ENCODE data around the gene PALB2.

PALB2 gene

DNA sequence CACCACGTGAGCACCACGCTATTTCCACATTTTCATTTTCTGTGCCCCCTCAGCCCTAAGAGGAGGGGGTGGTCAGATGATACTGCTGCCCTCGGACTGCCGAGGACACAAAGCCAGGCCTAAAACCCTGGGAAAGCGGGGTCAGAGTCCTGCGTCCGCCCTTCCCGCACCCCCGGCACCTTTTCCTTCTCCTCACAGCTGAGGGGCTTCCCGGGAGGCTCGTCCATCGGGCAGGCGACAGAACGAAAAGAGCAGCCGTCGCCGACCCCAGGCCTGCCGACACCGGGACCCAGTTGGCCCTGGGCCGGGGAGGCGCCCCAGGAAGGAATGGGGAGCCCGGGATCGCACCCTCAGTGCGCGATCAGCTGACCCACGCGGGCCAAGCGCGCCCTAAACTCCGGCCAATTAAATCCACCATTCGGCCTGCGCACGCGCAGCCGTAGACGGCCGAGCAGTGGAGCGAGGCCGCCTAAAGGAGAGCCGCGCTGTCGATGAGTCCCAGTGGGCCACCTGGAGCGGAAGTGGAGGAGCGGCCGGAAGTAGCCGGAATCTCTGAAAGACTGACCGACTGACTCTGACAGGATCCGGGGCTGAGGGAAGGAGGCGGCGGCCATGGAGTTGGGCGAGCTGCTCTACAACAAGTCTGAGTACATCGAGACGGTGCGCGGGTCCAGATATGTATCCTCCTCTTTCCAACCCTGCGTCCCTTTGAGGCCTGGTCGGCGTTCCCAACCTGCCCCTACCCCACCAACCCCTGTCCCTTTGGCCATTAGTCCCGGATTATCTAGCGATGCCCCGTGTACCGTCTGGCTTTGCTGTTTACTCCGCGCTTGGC lies at the start of gene PALB2, which contains the start of gene DCTN5:
Gene PALB2 (minus strand): TSS at position 380 of the 835 bp plus-strand sequence. CDS start 153 bp downstream, at position 227.
Gene DCTN5 (plus strand): TSS at position 536 of the 835 bp plus-strand sequence. CDS start 77 bp downstream, at position 613.
- peak within 1 kb of the TSS; percentile 91 to 99 for H3K4me3 Mint-ChIP-seq

DNA sequence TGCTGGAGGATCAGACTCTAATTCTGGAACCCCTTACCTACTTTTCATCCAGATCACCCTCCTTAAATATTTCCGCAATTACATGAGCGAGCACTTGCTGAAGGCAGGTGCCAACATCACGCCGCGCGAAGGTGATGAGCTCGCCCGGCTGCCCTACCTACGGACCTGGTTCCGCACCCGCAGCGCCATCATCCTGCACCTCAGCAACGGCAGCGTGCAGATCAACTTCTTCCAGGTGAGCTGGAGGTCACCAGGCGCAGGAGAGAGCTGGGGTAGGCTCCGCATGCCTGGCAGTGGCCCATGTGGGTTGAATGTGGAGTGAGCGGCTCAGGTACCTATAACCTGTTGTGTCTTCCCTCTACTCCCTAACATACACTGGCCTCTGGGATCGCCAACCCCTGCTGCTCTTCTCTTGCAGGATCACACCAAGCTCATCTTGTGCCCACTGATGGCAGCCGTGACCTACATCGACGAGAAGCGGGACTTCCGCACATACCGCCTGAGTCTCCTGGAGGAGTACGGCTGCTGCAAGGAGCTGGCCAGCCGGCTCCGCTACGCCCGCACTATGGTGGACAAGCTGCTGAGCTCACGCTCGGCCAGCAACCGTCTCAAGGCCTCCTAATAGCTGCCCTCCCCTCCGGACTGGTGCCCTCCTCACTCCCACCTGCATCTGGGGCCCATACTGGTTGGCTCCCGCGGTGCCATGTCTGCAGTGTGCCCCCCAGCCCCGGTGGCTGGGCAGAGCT lies 48.5 kb upstream of the PALB2 start:
- DNase-seq (no peak), ATAC-seq (no peak)
- H3K9me3 Mint-ChIP-seq = no peaks in the 10 kb centered on the region
- H3K27ac Mint-ChIP-seq = no peak overlapping the region
- no peak overlapping the region for H3K4me3 Mint-ChIP-seq
- H3K27me3 Mint-ChIP-seq = peaks cover 8% of the 10 kb centered on the region
- H3K4me1 Mint-ChIP-seq = peaks cover 7% of the 10 kb centered on the region

More for the DNA sequence above, at the start of gene PALB2, which contains the start of gene DCTN5:
- Mint-ChIP-seq H3K9me3 (no peaks in the 10 kb centered on the region), H3K27ac (peak within 1 kb of the TSS; percentile 96 to 98), H3K27me3 (no peaks in the 10 kb centered on the region), H3K4me1 (peaks cover 29% of the 10 kb centered on the region)
- DNase-seq (peak; percentile 80 to 90), ATAC-seq (peak; percentile 100)

DNA sequence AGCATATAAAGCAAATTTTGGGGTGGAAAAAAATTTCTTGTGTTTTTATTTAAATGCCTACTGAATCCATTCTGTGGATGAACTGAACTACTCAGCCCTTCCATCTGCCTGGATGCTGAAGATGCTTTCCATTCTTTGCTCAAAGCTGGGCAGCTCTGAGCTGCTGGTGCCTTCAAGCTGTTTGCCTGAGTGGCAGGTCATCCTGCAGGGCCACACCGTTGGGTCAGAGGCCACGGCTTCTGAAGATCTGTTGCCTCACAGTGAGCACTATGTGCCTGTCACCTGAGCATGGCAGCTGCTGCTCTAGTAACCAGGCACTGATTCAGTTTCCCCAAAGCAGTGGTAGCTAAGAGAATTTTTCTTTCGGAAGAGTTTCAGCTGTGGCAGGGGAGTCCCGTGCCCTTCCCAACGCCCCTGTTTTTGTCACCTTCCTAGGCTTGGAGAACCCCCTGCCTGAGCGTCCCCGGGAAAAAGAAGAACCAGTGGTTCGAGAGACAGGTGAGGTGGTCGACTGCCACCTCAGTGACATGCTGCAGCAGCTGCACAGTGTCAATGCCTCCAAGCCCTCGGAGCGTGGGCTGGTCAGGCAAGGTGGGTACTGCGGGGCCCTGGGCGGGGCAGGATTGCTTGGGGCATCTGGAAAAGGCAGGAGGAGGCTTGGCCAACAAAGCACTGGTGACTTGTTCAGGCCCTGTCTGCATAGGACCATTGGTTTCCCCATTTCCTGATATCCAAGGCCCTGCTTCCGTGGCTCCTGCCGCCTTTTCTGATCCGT lies 46.1 kb upstream of the PALB2 start:
- DNase-seq = no peak
- peak overlapping the region in 1 of 2 donors; percentile 69 for H3K27ac Mint-ChIP-seq
- no peak for ATAC-seq

DNA sequence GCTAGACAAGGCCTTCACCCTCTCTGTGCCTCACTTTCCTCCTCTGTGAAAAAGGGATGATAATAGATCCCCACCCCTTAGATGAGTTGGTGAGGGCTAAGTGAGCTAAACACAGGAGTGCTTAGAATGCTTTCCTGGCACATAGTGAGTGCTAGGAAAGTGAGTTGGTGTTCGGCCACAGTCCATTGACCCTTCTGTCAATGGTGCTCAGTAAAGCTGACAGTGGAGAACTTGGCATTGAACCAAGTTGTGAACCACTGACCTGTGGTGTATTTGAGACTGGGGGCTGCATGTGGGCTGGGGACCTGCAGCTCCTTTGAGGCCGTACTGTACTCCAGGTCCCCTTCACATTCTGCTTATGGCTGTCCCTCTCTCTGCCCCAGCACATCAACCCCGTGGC lies 42.4 kb upstream of the PALB2 start:
- DNase-seq (no peak), ATAC-seq (no peak)
- H3K27me3 Mint-ChIP-seq = no peaks in the 10 kb centered on the region
- H3K27ac Mint-ChIP-seq = peak overlapping the region in 1 of 2 donors; percentile 89
- H3K4me1 Mint-ChIP-seq = peaks cover 19% of the 10 kb centered on the region
- H3K9me3 Mint-ChIP-seq = no peaks in the 10 kb centered on the region
- no peak overlapping the region for H3K4me3 Mint-ChIP-seq

More for the DNA sequence above, 46.1 kb upstream of the PALB2 start:
- H3K4me3 Mint-ChIP-seq = no peak overlapping the region
- H3K4me1 Mint-ChIP-seq = no peaks in the 10 kb centered on the region
- H3K27me3 Mint-ChIP-seq = no peaks in the 10 kb centered on the region
- no peaks in the 10 kb centered on the region for H3K9me3 Mint-ChIP-seq

DNA sequence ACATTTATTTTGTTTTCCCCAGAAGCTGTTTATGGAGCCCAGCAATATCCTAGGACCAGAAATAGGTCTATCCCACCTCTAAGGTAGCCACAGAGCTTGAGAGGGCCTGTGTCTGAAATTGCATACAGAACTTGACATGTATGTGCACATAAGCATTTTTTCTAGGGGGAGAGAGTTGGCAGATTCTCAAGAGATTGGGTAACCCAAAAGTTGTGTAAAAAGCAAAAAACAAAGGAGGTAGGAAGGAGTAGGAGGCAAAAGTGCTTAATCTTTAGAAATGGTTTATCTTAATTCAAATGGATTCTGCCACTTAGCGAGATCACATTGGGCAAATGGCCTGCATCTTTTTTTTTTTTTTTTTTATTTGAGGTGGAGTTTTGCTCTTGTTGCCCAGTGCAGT lies 41.1 kb upstream of the PALB2 start:
- no peak for ATAC-seq
- no peak overlapping the region for H3K4me3 Mint-ChIP-seq
- H3K9me3 Mint-ChIP-seq = no peaks in the 10 kb centered on the region
- peak overlapping the region in 1 of 2 donors; percentile 8 for H3K27ac Mint-ChIP-seq
- DNase-seq = no peak
- H3K27me3 Mint-ChIP-seq = no peaks in the 10 kb centered on the region
- H3K4me1 Mint-ChIP-seq = peaks cover 28% of the 10 kb centered on the region

DNA sequence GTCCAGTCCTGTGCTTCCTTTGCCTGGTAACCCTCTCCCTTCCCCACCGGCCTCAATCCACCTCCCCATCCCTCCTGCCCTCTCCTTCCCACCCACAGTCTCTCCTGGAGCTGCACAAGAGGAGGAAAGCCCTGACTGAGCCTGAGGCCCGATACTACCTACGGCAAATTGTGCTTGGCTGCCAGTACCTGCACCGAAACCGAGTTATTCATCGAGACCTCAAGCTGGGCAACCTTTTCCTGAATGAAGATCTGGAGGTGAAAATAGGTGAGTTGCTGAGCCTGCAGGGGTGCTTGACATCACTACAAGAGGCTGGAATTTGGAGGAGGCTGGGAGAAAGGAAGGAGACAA lies 38.9 kb upstream of the PALB2 start:
- ATAC-seq (no peak), DNase-seq (no peak)
- no peaks in the 10 kb centered on the region for H3K9me3 Mint-ChIP-seq
- no peak overlapping the region for H3K27ac Mint-ChIP-seq
- peak overlapping the region; percentile 95 to 97 for H3K4me3 Mint-ChIP-seq
- H3K27me3 Mint-ChIP-seq = no peaks in the 10 kb centered on the region
- peaks cover 28% of the 10 kb centered on the region for H3K4me1 Mint-ChIP-seq

DNA sequence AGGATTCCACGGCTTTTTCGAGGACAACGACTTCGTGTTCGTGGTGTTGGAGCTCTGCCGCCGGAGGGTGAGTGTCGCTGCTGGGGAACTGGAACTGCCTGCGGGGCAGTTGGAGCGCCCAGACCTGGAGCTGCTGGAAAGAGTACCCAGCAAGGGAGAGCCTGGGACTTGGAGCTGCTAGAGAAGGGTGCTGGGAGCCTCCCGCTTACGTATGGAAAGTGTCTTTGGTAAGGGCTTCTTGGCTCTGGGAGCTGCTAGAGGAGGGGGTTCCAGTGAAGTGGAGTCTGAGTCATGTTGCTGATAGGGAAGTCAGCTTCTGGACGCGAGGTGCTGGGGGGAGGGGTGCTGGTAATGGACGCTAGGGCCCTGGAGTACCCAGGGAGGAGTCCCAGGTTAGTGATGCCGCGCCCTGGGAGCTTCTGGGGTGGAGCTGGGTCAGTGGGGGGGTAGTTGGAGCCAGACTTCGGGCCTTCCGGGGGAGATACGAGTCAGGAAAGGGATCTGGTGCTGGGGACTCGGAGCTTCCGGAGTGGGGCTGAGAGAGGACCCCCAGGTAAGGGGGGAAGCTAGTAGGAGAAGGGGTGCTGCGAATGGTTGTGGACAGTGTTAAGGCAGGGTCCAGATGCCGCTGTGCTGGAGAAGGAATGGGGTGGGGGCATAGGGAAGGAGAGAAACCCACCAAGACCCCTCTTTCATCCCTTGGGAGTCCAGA lies 38.3 kb upstream of the PALB2 start:
- Mint-ChIP-seq H3K9me3 (no peaks in the 10 kb centered on the region), H3K27me3 (no peaks in the 10 kb centered on the region), H3K4me3 (peak overlapping the region; percentile 95 to 97), H3K4me1 (peaks cover 28% of the 10 kb centered on the region), H3K27ac (peak overlapping the region; percentile 91 to 97)
- DNase-seq (no peak), ATAC-seq (peak; percentile 19)

DNA sequence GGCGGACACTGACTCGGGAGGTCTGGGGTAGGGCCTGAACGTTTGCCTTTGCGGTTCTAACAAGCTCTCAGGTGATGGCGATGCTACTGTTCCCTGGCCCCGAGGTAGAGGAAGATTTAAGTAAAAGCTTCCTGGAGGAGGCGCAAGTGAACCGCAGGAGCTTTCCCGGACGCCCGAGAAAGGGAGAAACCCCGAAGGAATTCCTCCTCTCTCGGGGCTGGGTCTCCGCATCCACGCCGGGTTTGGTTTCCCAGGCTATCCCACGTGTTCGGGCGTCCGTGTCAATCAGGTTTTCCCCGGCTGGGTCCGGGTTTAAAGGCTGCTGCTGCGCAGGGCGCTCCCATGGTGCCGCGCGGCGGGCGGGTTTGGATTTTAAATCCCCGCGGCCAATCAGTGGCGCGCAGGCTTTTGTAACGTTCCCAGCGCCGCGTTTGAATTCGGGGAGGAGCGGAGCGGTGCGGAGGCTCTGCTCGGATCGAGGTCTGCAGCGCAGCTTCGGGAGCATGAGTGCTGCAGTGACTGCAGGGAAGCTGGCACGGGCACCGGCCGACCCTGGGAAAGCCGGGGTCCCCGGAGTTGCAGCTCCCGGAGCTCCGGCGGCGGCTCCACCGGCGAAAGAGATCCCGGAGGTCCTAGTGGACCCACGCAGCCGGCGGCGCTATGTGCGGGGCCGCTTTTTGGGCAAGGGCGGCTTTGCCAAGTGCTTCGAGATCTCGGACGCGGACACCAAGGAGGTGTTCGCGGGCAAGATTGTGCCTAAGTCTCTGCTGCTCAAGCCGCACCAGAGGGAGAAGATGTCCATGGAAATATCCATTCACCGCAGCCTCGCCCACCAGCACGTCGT lies 37.5 kb upstream of the PALB2 start, which contains the start of gene PLK1:
Gene PLK1 (plus strand): TSS at position 460 of the 844 bp plus-strand sequence. CDS start 44 bp downstream, at position 504.
- Mint-ChIP-seq H3K27me3 (no peaks in the 10 kb centered on the region), H3K4me1 (peaks cover 28% of the 10 kb centered on the region), H3K27ac (peak within 1 kb of the TSS; percentile 91 to 97), H3K4me3 (peak within 1 kb of the TSS; percentile 95 to 97), H3K9me3 (no peaks in the 10 kb centered on the region)
- ATAC-seq (peak; percentile 97), DNase-seq (peak; percentile 78 to 85)

DNA sequence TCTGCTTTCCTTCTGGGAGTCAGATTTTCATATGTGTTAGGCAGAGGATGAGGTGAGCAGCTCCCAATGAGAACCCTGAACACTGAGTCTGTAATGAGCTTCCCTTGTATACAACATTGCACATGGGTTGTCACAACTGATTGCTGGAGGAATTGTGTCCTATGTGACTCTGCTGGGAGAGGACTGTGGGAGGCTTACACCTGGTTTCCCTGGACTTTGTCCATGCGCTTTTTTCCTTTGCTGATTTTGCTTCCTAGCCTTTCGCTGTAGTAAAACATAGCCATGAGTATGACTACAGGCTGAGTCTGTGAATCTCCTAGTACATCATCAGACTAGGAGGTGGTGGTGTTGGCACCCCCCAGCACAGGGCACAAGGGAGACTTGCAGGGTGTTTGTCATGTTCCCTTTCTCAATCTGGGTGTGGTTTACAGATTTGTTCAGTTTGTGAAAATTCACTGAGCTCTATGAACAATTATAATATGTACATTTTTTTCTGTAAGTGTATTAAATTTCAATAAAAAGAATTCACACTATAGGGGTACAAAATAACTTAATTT lies 35.9 kb upstream of the PALB2 start:
- peaks cover 28% of the 10 kb centered on the region for H3K4me1 Mint-ChIP-seq
- H3K27ac Mint-ChIP-seq = no peak overlapping the region
- no peaks in the 10 kb centered on the region for H3K27me3 Mint-ChIP-seq
- no peak for DNase-seq
- H3K9me3 Mint-ChIP-seq = no peaks in the 10 kb centered on the region
- H3K4me3 Mint-ChIP-seq = no peak overlapping the region
- ATAC-seq = no peak

DNA sequence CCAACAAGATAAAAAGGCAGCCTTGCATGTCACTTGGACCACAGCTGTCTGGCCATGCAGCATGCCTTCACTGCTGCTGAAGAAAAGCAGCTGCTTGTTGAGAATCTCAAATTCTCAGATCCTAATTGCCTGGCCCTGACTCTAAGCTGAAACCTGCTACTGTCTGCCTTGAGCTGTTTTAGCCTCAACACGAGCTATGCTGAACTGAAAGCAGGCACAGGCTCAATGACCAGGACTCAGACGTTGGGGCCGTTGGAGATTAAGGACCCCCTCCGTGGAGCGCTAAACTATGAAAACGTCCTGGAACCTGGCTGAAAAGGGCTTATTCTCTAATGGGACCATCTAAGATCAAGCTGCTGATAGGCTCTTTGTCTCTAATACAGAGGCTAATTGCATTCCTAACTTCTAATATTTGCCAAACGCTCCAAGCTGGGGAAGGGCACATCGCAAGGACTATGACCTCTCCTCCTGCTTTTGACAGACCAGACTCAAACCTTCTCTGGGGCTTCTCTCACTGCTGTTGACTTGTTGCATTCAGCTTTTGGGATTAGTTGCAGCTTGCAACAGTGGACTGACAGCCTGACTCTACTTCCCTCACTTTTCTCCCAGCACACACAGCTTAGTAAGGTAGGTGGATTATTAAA lies 33.0 kb upstream of the PALB2 start:
- no peak for ATAC-seq
- Mint-ChIP-seq H3K9me3 (no peaks in the 10 kb centered on the region), H3K27me3 (no peaks in the 10 kb centered on the region)

DNA sequence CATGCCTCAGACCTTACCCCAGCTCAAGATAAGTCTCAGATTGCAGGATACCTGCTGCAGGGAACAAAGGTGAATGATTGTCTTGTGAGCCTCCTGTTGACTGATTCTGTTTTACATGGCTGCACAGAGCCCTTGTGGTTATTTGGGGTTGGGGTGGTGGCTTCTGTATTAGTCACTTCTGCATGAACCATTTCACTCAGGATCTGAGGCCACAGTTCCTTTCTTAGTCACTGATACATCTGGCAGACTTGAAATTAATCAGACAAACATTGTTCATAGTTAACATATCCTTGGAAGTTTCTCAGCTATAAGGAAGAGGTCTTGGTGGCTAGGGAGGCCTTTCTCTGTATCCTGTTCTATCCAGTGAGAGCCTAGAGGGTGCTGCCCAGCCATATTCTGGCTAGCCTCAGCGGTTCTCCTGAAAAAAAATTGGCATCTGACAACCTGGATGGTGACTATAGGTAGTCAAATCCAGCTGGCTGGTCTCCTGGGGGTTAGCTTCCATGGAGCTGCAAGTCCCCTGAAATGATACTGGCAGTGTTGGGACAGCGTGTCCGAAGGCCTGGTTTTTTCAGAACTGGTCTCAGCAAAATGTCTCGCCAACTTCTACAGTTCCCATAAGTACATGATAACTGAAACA lies 29.1 kb upstream of the PALB2 start:
- no peaks in the 10 kb centered on the region for H3K27me3 Mint-ChIP-seq
- peak overlapping the region in 1 of 2 donors; percentile 9 for H3K27ac Mint-ChIP-seq
- DNase-seq (peak; percentile 52 to 79), ATAC-seq (peak; percentile 100)
- H3K9me3 Mint-ChIP-seq = no peaks in the 10 kb centered on the region
- H3K4me3 Mint-ChIP-seq = peak overlapping the region in 1 of 2 donors; percentile 20
- H3K4me1 Mint-ChIP-seq = peaks cover 26% of the 10 kb centered on the region

More for the DNA sequence above, 33.0 kb upstream of the PALB2 start:
- Mint-ChIP-seq H3K4me3 (no peak overlapping the region), H3K4me1 (peaks cover 33% of the 10 kb centered on the region), H3K27ac (no peak overlapping the region)
- no peak for DNase-seq

DNA sequence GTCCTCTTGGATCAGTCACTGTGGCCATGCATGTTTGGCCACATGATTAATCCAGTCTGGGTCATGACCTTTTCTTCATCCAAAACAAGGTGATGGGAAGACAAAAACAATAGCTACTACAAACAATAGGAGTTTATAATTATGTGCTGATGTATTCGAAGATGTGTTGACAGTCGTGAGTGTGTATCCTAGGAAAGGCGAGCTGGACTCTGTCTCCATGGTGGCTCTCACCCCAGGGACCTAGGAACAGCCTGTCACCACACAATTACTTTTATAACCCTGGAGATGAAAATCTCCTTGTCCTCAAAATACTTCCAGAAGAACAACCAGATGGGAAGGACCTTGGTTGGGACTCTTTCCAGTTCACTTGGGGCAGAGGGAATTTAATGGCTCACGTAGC lies 27.8 kb upstream of the PALB2 start:
- Mint-ChIP-seq H3K4me3 (no peak overlapping the region), H3K27ac (no peak overlapping the region), H3K9me3 (no peaks in the 10 kb centered on the region), H3K4me1 (peaks cover 26% of the 10 kb centered on the region), H3K27me3 (no peaks in the 10 kb centered on the region)
- DNase-seq (no peak), ATAC-seq (no peak)

DNA sequence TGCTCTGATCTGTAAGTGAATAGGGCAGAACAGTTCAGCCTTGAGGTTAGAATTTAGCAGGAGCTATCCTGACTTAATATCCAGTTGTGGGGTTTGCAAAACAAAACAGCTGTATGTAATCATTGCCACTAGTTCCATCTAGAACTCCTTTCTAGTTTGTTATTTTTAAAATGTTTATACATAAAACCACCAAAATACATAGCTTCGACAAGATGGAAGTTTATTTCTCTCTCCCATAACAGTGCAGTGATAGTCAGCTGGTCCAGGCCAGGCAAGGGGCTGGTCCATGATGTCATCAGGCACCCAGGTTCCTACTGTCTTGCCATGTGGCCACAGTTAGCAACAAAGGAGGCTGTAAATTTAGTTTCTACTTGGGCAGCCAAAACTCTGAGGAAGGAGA lies 27.1 kb upstream of the PALB2 start:
- Mint-ChIP-seq H3K27ac (no peak overlapping the region), H3K4me1 (peaks cover 26% of the 10 kb centered on the region), H3K27me3 (no peaks in the 10 kb centered on the region), H3K9me3 (no peaks in the 10 kb centered on the region), H3K4me3 (no peak overlapping the region)
- DNase-seq (no peak), ATAC-seq (no peak)
